Liver (tissue), 3 donors: ENCODE measurements around the gene HPCAL1.

Experiments used
- ATF3 ChIP-seq: IDR thresholded peaks from 2 replicates; pipeline ENCODE4 v1.6.1; 2016; ENCODE audit warnings: antibody characterized with exemption
- EGR1 ChIP-seq, 2 donors: IDR thresholded peaks; 2 replicates each; pipeline ENCODE4 v1.6.1; 2016 to 2018; ENCODE audit warnings: antibody characterized with exemption in 2 of 2, low read depth in 2 of 2
- GABPA ChIP-seq, 2 donors: IDR thresholded peaks in 1 of 2; conservative IDR thresholded peaks in 1 of 2; 2 replicates each; pipeline ENCODE4 v1.6.1; 2016; ENCODE audit warnings: antibody characterized with exemption in 2 of 2, mild to moderate bottlenecking in 1 of 2, moderate library complexity in 1 of 2
- NR2F2 ChIP-seq: IDR thresholded peaks from 2 replicates; pipeline ENCODE4 v1.6.1; 2016; ENCODE audit warnings: antibody characterized with exemption
- RAD21 ChIP-seq, 2 donors: IDR thresholded peaks; 2 replicates each; pipeline ENCODE4 v1.6.1; 2016; ENCODE audit warnings: antibody characterized with exemption in 2 of 2, mild to moderate bottlenecking in 2 of 2
- TAF1 ChIP-seq: conservative IDR thresholded peaks from 2 replicates; pipeline ENCODE4 v1.6.1; 2016; ENCODE audit warnings: antibody characterized with exemption, mild to moderate bottlenecking
- YY1 ChIP-seq: IDR thresholded peaks from 2 replicates; pipeline ENCODE4 v1.6.1; 2016; ENCODE audit warnings: antibody characterized with exemption, mild to moderate bottlenecking
- TF ChIP-seq, protein P1 (sequence below): fragments of 150-350 bp; IDR thresholded peaks from 2 replicates; pipeline ENCODE4 v1.5.1; 2017; ENCODE audit warnings: improper control_type of control experiment, low read depth, low read length; ENCODE audit not compliant: missing input control
- TF ChIP-seq, protein P2 (sequence below): IDR thresholded peaks from 2 replicates; pipeline ENCODE4 v1.6.1; 2016; ENCODE audit warnings: antibody characterized with exemption, mild to moderate bottlenecking
- donor health status: healthy.
- donor health status: healthy.

DNA sequence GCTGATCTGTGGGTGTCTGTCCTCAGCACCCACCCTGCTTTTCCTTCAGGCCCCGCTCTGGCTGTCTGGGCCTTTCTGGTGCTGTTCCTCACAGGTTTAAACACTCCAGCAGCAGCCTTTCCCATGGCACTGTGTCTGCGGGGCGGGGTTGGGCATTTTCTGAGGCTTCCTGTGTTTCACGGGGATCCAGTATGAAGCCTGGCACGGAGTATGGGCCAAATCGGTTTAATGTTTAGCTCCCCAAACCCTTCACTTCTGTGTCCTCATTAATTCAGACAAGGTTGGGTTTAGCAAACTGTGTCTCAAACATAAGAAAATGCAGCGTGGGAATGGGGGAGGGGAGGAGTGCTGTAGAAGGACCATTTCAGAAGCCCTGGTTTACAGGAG lies 44.9 kb downstream of the HPCAL1 start:
- TF ChIP-seq RAD21 (IDR thresholded peaks at IDR 0.05) (no peak), ATF3 (no peak), TAF1 (no peak), YY1 (no peak), GABPA (IDR thresholded peaks at IDR 0.05 in 1 of 2, conservative IDR thresholded peaks at IDR 0.05 in 1 of 2) (no peak), EGR1 (IDR thresholded peaks at IDR 0.05; ENCODE audit: low read depth in 2 of 2) (no peak), NR2F2 (no peak)
- TF ChIP-seq, protein P1, sequence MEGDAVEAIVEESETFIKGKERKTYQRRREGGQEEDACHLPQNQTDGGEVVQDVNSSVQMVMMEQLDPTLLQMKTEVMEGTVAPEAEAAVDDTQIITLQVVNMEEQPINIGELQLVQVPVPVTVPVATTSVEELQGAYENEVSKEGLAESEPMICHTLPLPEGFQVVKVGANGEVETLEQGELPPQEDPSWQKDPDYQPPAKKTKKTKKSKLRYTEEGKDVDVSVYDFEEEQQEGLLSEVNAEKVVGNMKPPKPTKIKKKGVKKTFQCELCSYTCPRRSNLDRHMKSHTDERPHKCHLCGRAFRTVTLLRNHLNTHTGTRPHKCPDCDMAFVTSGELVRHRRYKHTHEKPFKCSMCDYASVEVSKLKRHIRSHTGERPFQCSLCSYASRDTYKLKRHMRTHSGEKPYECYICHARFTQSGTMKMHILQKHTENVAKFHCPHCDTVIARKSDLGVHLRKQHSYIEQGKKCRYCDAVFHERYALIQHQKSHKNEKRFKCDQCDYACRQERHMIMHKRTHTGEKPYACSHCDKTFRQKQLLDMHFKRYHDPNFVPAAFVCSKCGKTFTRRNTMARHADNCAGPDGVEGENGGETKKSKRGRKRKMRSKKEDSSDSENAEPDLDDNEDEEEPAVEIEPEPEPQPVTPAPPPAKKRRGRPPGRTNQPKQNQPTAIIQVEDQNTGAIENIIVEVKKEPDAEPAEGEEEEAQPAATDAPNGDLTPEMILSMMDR: no peak
- TF ChIP-seq, protein P2, sequence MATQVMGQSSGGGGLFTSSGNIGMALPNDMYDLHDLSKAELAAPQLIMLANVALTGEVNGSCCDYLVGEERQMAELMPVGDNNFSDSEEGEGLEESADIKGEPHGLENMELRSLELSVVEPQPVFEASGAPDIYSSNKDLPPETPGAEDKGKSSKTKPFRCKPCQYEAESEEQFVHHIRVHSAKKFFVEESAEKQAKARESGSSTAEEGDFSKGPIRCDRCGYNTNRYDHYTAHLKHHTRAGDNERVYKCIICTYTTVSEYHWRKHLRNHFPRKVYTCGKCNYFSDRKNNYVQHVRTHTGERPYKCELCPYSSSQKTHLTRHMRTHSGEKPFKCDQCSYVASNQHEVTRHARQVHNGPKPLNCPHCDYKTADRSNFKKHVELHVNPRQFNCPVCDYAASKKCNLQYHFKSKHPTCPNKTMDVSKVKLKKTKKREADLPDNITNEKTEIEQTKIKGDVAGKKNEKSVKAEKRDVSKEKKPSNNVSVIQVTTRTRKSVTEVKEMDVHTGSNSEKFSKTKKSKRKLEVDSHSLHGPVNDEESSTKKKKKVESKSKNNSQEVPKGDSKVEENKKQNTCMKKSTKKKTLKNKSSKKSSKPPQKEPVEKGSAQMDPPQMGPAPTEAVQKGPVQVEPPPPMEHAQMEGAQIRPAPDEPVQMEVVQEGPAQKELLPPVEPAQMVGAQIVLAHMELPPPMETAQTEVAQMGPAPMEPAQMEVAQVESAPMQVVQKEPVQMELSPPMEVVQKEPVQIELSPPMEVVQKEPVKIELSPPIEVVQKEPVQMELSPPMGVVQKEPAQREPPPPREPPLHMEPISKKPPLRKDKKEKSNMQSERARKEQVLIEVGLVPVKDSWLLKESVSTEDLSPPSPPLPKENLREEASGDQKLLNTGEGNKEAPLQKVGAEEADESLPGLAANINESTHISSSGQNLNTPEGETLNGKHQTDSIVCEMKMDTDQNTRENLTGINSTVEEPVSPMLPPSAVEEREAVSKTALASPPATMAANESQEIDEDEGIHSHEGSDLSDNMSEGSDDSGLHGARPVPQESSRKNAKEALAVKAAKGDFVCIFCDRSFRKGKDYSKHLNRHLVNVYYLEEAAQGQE: no peak
